ENCODE measurements around the gene RPS19.

- TF ChIP-seq SIN3A (IDR thresholded peaks at IDR 0.05; ENCODE audit: borderline replicate concordance, insufficient read depth, low read length): no peak
- no peak for TF ChIP-seq POLR2AphosphoS5 (IDR thresholded peaks at IDR 0.05; ENCODE audit: low read depth, low read length)
- no peak for TF ChIP-seq TAF1 (IDR thresholded peaks at IDR 0.05; ENCODE audit: borderline replicate concordance, insufficient read depth, low read length)
- TF ChIP-seq, protein P1, sequence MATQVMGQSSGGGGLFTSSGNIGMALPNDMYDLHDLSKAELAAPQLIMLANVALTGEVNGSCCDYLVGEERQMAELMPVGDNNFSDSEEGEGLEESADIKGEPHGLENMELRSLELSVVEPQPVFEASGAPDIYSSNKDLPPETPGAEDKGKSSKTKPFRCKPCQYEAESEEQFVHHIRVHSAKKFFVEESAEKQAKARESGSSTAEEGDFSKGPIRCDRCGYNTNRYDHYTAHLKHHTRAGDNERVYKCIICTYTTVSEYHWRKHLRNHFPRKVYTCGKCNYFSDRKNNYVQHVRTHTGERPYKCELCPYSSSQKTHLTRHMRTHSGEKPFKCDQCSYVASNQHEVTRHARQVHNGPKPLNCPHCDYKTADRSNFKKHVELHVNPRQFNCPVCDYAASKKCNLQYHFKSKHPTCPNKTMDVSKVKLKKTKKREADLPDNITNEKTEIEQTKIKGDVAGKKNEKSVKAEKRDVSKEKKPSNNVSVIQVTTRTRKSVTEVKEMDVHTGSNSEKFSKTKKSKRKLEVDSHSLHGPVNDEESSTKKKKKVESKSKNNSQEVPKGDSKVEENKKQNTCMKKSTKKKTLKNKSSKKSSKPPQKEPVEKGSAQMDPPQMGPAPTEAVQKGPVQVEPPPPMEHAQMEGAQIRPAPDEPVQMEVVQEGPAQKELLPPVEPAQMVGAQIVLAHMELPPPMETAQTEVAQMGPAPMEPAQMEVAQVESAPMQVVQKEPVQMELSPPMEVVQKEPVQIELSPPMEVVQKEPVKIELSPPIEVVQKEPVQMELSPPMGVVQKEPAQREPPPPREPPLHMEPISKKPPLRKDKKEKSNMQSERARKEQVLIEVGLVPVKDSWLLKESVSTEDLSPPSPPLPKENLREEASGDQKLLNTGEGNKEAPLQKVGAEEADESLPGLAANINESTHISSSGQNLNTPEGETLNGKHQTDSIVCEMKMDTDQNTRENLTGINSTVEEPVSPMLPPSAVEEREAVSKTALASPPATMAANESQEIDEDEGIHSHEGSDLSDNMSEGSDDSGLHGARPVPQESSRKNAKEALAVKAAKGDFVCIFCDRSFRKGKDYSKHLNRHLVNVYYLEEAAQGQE (IDR thresholded peaks at IDR 0.05; ENCODE audit: insufficient read depth in 1 of 2, low read depth in 2 of 2, low read length in 2 of 2): no peak
Observed at GRCh38 chr19:41815301-41815700, 44.8 kb upstream of the RPS19 start.
